ENCODE results near the gene UBA52. TPM values are rescaled to one million over a fixed set of nuclear protein-coding genes. Genes with fewer than 3 reads are reported as not detected.

UBA52 gene
- total RNA-seq, 1 donor from 2014 or later: 625 TPM

DNA sequence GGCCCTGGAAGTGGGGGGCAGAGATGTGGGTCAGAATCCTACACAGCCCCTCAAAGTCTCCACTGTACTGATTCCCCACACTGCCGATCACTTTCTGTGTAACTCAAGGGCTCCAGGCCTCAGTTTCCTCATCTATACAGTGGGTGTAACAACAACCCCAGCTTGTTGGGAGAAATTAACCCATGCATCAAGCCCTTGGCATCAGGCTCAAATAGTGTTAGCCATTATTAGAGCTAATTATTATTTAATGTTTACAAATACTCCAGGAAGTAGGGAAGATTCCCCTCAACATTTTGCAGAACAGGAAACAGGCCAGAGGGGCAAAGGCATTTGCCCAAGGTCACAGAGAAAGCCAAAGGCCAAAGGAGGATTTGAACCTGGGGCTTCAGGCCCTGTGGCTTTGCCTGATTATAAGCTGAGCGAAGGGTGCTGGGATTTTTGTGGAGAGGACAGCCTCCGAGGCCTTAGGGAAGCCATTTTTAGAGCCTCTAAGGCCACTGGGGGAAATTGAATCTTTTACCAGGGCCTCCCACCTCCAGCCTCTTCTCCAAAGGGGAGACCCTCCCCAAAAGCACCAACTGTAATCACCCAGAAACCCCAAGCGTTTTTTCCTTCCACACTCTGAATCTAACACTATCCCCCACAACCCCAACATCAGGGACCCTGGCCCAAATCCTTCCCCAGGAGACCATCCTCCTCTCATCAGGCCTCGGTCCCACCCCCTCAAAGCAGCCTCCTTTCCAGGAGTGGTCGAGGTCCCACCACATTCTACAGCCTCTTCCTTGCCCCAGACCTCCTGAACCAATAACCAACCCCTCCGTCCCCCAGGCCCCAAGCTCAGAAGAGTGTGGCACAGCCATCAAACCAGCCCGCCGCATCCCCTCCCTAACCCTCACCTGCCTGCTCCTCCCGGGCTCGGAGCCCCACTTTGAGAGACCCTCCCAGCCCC, 29.4 kb upstream of the UBA52 start:
- peak overlapping the region; percentile 6 for H3K27ac ChIP-seq
- H3K4me3 Mint-ChIP-seq: peak overlapping the region; percentile 94
- H3K79me2 ChIP-seq (ENCODE audit: low read depth): peaks cover 21% of the 10 kb centered on the region
- no peaks in the 10 kb centered on the region for H3K9me3 ChIP-seq (ENCODE audit: low read depth)
- peak overlapping the region; percentile 87 for H3K4me3 ChIP-seq
- peak overlapping the region; percentile 87 for H3K4me2 ChIP-seq
- H2AFZ ChIP-seq (replicated peaks): no peak overlapping the region
- TF ChIP-seq EZH2 (IDR thresholded peaks at IDR 0.05): no peak
- TF ChIP-seq, protein P1, sequence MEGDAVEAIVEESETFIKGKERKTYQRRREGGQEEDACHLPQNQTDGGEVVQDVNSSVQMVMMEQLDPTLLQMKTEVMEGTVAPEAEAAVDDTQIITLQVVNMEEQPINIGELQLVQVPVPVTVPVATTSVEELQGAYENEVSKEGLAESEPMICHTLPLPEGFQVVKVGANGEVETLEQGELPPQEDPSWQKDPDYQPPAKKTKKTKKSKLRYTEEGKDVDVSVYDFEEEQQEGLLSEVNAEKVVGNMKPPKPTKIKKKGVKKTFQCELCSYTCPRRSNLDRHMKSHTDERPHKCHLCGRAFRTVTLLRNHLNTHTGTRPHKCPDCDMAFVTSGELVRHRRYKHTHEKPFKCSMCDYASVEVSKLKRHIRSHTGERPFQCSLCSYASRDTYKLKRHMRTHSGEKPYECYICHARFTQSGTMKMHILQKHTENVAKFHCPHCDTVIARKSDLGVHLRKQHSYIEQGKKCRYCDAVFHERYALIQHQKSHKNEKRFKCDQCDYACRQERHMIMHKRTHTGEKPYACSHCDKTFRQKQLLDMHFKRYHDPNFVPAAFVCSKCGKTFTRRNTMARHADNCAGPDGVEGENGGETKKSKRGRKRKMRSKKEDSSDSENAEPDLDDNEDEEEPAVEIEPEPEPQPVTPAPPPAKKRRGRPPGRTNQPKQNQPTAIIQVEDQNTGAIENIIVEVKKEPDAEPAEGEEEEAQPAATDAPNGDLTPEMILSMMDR (IDR thresholded peaks at IDR 0.05): no peak
- no peak for TF ChIP-seq EZH2phosphoT487 (IDR thresholded peaks at IDR 0.05)
- H3K9ac ChIP-seq: peak overlapping the region; percentile 44
- no peaks in the 10 kb centered on the region for H3K27me3 ChIP-seq
- peaks cover 9% of the 10 kb centered on the region for H3K27me3 Mint-ChIP-seq (ENCODE audit: insufficient read depth, low read depth)
- peaks cover 10% of the 10 kb centered on the region for H4K20me1 ChIP-seq (ENCODE audit: low read depth)
- peaks cover 3% of the 10 kb centered on the region for H3K36me3 Mint-ChIP-seq
- H3K4me1 Mint-ChIP-seq: peaks cover 17% of the 10 kb centered on the region
- DNase-seq (ENCODE audit: low spot score): peak; percentile 50
- H3F3A ChIP-seq (ENCODE audit: low read depth): peaks cover 12% of the 10 kb centered on the region
- H3K4me1 ChIP-seq: peaks cover 5% of the 10 kb centered on the region
- no peaks in the 10 kb centered on the region for H3K9me3 Mint-ChIP-seq
- peak overlapping the region; percentile 91 for H3K27ac Mint-ChIP-seq
- no peaks in the 10 kb centered on the region for H3K36me3 ChIP-seq

DNA sequence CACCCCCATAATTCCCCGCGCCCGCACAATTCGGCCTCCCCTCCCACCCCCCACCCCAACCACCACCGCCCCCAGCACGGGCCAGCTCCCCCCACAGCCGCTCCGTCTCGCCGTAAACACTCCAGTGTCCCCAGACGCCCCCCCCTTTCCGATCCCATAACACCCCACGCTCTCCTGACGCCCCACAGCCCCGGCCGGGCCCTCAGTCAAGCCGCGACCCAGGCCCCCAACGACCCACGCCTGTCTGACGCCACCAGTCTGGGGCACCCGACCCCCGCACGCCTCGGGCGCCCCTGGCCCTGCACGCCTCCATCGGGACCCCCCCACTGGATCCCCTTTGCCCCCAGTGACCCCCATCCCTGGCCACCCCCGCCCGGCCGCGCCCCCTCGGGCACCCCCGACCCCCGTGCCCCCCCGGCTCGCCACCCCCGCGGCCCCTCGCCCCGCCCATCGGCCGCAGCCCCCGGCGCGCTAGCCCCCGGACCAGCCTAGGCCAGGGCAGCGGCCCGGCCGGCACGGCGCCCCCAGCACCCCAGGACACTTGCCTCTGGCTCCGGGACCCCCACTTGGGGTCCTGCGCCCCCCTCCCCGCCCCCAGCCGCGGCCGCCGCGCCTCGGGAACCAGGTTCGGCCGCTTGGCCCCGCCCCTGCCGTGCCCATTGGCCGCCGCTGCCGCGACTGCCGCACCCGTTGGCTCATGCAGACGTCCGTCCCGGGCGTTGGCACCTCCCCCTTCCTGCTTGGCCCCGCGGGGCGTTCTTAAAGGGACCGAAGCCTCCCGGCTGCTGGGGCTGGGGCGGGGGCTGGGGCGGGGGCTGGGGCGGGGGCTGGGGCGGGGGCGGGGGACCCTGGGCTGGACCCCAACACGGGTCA, 28.5 kb upstream of the UBA52 start, which contains the start of gene FKBP8:
Gene FKBP8 (minus strand): TSS at position 633 of the 873 bp plus-strand sequence. CDS start 1,603 bp downstream, outside the sequence.
- no peaks in the 10 kb centered on the region for H3K9me3 Mint-ChIP-seq
- H3K79me2 ChIP-seq (ENCODE audit: low read depth): peaks cover 21% of the 10 kb centered on the region

More for the DNA sequence above, 28.5 kb upstream of the UBA52 start, which contains the start of gene FKBP8:
- Histone ChIP-seq H2AFZ (replicated peaks) (peak within 1 kb of the TSS; percentile 70), H3K36me3 (no peaks in the 10 kb centered on the region), H3K9me3 (ENCODE audit: low read depth) (no peaks in the 10 kb centered on the region), H3K27me3 (no peaks in the 10 kb centered on the region), H3F3A (ENCODE audit: low read depth) (peaks cover 12% of the 10 kb centered on the region), H3K9ac (peak within 1 kb of the TSS; percentile 44), H3K4me2 (peak within 1 kb of the TSS; percentile 87), H3K27ac (peak within 1 kb of the TSS; percentile 6), H3K4me3 (peak within 1 kb of the TSS; percentile 87), H3K4me1 (peaks cover 5% of the 10 kb centered on the region), H4K20me1 (ENCODE audit: low read depth) (peaks cover 10% of the 10 kb centered on the region)
- Mint-ChIP-seq H3K36me3 (peaks cover 3% of the 10 kb centered on the region), H3K4me3 (peak within 1 kb of the TSS; percentile 94), H3K4me1 (peaks cover 17% of the 10 kb centered on the region), H3K27me3 (ENCODE audit: insufficient read depth, low read depth) (peaks cover 6% of the 10 kb centered on the region), H3K27ac (peak within 1 kb of the TSS; percentile 91)
- TF ChIP-seq EZH2phosphoT487 (IDR thresholded peaks at IDR 0.05) (no peak), EZH2 (IDR thresholded peaks at IDR 0.05) (no peak)
- TF ChIP-seq, protein P1 (IDR thresholded peaks at IDR 0.05): no peak
- DNase-seq (ENCODE audit: low spot score): peak; percentile 97
